ENCODE data around the gene COTL1. TPM values are rescaled to one million over a fixed set of nuclear protein-coding genes. Genes with fewer than 3 reads are reported as not detected.

COTL1 gene
- total and polyA plus RNA-seq, 9 of the 15 experiments (the other 6 are each of a cell fraction or from before 2014, with no cell fraction given): 27.7 to 185 (median 72.5) TPM

DNA sequence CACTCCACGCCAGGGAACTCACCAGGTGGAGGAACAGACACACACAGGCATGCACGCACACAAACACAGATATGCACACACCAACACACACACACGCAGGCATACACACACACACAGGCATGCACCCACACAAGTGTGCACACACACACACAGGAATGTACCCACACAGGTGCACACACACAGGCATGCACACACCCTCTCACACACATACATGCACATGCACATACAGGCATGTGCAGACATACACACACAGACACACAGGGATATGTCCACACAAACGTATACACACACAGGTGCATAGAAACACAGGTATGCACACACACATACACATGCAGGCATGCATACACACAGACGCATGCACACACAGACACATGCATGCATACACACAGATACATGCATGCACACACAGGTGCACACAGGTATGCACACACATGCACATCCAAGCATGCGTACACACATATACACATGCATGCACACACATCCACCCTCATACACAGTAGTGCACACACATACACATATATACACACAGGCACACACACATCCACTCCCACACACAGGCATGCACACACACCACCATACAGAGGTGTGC, 39.2 kb downstream of the COTL1 start:
- Histone ChIP-seq H3K9ac (ENCODE audit: insufficient read depth in 1 of 2, low read depth in 2 of 2, low read length in 2 of 2) (no peak overlapping the region), H3K9me3 (replicated peaks; ENCODE audit: control insufficient read depth, insufficient read depth, low read depth, low read length) (no peaks in the 10 kb centered on the region), H3K4me1 (replicated peaks in 1 of 2; ENCODE audit: control insufficient read depth in 2 of 2, insufficient read depth in 2 of 2, low read length in 2 of 2) (peaks cover 3 to 7% of the 10 kb centered on the region in 2 experiments; a peak in 2 of 5 replicates), H3K9me1 (ENCODE audit: control insufficient read depth, insufficient read depth, low read length) (no peaks in the 10 kb centered on the region), H3K27me3 (ENCODE audit: control insufficient read depth in 2 of 2, insufficient read depth in 2 of 2, low read length in 2 of 2) (no peaks in the 10 kb centered on the region; a peak in 1 of 5 replicates), H3K4me2 (ENCODE audit: insufficient read depth, low read length) (no peak overlapping the region), H3K4me3 (no peak overlapping the region), H4K20me1 (replicated peaks; ENCODE audit: control insufficient read depth, insufficient read depth, low read length) (peaks cover 3% of the 10 kb centered on the region; the same call in 1 of the 2 replicates), H3K36me3 (ENCODE audit: control insufficient read depth, insufficient read depth, low read length) (no peaks in the 10 kb centered on the region; the same call in 2 of the 3 replicates), H3K27ac (ENCODE audit: extremely low read depth, low read depth, low read length) (no peak overlapping the region), H2AFZ (ENCODE audit: low read depth, low read length) (no peak overlapping the region), H3K79me2 (ENCODE audit: control insufficient read depth, insufficient read depth, low read length) (no peaks in the 10 kb centered on the region)
- intact Hi-C loops (cut with micrococcal nuclease): no loop called here
- ATAC-seq (no peak), DNase-seq (ENCODE audit: extremely low read depth in 1 of 4, low spot score in 3 of 4) (no peak), FAIRE-seq (no peak)
- in situ Hi-C loops (cut with MboI): no loop called here
- no TSS peak for BruUV-seq (replicated peaks)
- ChIA-PET POLR2A (interaction anchor here (4.0 kb wide), 1 partner anchor 12 kb away, joined by 15 read pairs; no protein-coding TSS in a partner anchor), CTCF (ENCODE audit: low intra/inter-chr PET ratio) (no interaction called here)
- 0 out of 2 replicates have a peak, but pooled peaks have one; percentile 15 for TF ChIP-seq MYBL2 (IDR thresholded peaks at IDR 0.05; ENCODE audit: low read depth)
- TF ChIP-seq MYBL2 (CRISPR knock-in tag; IDR thresholded peaks at IDR 0.05; ENCODE audit: borderline replicate concordance): no peak
- TF ChIP-seq CTBP1 (IDR thresholded peaks at IDR 0.05; ENCODE audit: borderline replicate concordance): no peak
- 0 out of 2 replicates have a peak, but pooled peaks have one; percentile 20 for TF ChIP-seq SUPT5H (IDR thresholded peaks at IDR 0.05)
- TF ChIP-seq KDM1A (IDR thresholded peaks at IDR 0.05): peak in 1 of 2 experiments; percentile 90; a peak in 2 of 4 replicates
- 67% methylated on average over 6 of the region's 6 CpGs for WGBS (ENCODE audit: insufficient coverage, low coverage, missing lambda C conversion rate)

Data from K562 (cell line).